ENCODE results near the gene TRMT1.

The TRMT1 gene

GRCh38 chr19:13087795-13088537, 28.6 kb downstream of the TRMT1 start:
- no peak overlapping the region for H3K18ac ChIP-seq (ENCODE audit: low read length)
- no CpG with 5 or more reads among the region's 37 CpGs for WGBS (ENCODE audit: extremely low coverage, insufficient coverage, low lambda C conversion rate)
- no peak overlapping the region for H3K4me2 ChIP-seq (ENCODE audit: low read length)
- H2BK5ac ChIP-seq (ENCODE audit: low read length): no peak overlapping the region
- DNase-seq: no peak
- no peak overlapping the region for H2BK15ac ChIP-seq (replicated peaks; ENCODE audit: low read depth)
- H3K36me3 ChIP-seq (ENCODE audit: control insufficient read depth, insufficient read depth, low read length): no peaks in the 10 kb centered on the region
- H3K56ac ChIP-seq (ENCODE audit: low read length): no peak overlapping the region
- no peaks in the 10 kb centered on the region for H3K79me1 ChIP-seq (ENCODE audit: low read length)
- H3K23ac ChIP-seq (ENCODE audit: low read length): no peak overlapping the region
- no peak overlapping the region for H3K27ac ChIP-seq (ENCODE audit: low read depth, low read length)
- H3K4me3 ChIP-seq (ENCODE audit: low read length): no peak overlapping the region
- no peak overlapping the region for H2AK5ac ChIP-seq (ENCODE audit: low read length)
- H4K5ac ChIP-seq (ENCODE audit: low read length): no peak overlapping the region
- H4K8ac ChIP-seq (ENCODE audit: low read depth, low read length): no peak overlapping the region
- H3K9ac ChIP-seq (ENCODE audit: low read length): no peak overlapping the region
- no peak overlapping the region for H2BK120ac ChIP-seq (ENCODE audit: low read depth, low read length)
- no peaks in the 10 kb centered on the region for H3K27me3 ChIP-seq (ENCODE audit: insufficient read depth, low read length, poor library complexity)
- no peak overlapping the region for H3K4ac ChIP-seq (ENCODE audit: low read depth, low read length)
- no peaks in the 10 kb centered on the region for H3K79me2 ChIP-seq (ENCODE audit: control insufficient read depth, insufficient read depth, low read length)
- H3K4me1 ChIP-seq (ENCODE audit: control insufficient read depth, low read depth, low read length): peaks cover 5% of the 10 kb centered on the region

GRCh38 chr19:13087295-13087694, 29.2 kb downstream of the TRMT1 start:
- Histone ChIP-seq H2BK120ac (ENCODE audit: low read depth, low read length) (no peak overlapping the region), H3K4me3 (ENCODE audit: low read length) (no peak overlapping the region), H3K23ac (ENCODE audit: low read length) (no peak overlapping the region), H3K9ac (ENCODE audit: low read length) (no peak overlapping the region), H2BK5ac (ENCODE audit: low read length) (no peak overlapping the region), H3K27me3 (ENCODE audit: insufficient read depth, low read length, poor library complexity) (no peaks in the 10 kb centered on the region), H3K4me2 (ENCODE audit: low read length) (no peak overlapping the region), H3K4me1 (ENCODE audit: control insufficient read depth, low read depth, low read length) (peaks cover 5% of the 10 kb centered on the region), H4K5ac (ENCODE audit: low read length) (no peak overlapping the region), H3K27ac (ENCODE audit: low read depth, low read length) (no peak overlapping the region), H4K8ac (ENCODE audit: low read depth, low read length) (no peak overlapping the region), H3K79me1 (ENCODE audit: low read length) (no peaks in the 10 kb centered on the region), H2BK15ac (replicated peaks; ENCODE audit: low read depth) (no peak overlapping the region), H3K79me2 (ENCODE audit: control insufficient read depth, insufficient read depth, low read length) (no peaks in the 10 kb centered on the region), H3K36me3 (ENCODE audit: control insufficient read depth, insufficient read depth, low read length) (no peaks in the 10 kb centered on the region), H2AK5ac (ENCODE audit: low read length) (no peak overlapping the region), H3K4ac (ENCODE audit: low read depth, low read length) (no peak overlapping the region), H3K18ac (ENCODE audit: low read length) (no peak overlapping the region), H3K56ac (ENCODE audit: low read length) (no peak overlapping the region)
- no CpG with 5 or more reads among the region's 12 CpGs for WGBS (ENCODE audit: extremely low coverage, insufficient coverage, low lambda C conversion rate)
- no peak for DNase-seq

- no peak overlapping the region for H3K18ac ChIP-seq (ENCODE audit: low read length)
- no peak overlapping the region for H3K4me2 ChIP-seq (ENCODE audit: low read length)
- no peaks in the 10 kb centered on the region for H3K79me1 ChIP-seq (ENCODE audit: low read length)
- H2AK5ac ChIP-seq (ENCODE audit: low read length): no peak overlapping the region
- no CpG with 5 or more reads among the region's 2 CpGs for WGBS (ENCODE audit: extremely low coverage, insufficient coverage, low lambda C conversion rate)
- no peak for DNase-seq
- no peak overlapping the region for H3K56ac ChIP-seq (ENCODE audit: low read length)
- H2BK5ac ChIP-seq (ENCODE audit: low read length): no peak overlapping the region
- H3K4me1 ChIP-seq (ENCODE audit: control insufficient read depth, low read depth, low read length): peaks cover under 1% of the 10 kb centered on the region
- no peak overlapping the region for H2BK120ac ChIP-seq (ENCODE audit: low read depth, low read length)
- no peaks in the 10 kb centered on the region for H3K79me2 ChIP-seq (ENCODE audit: control insufficient read depth, insufficient read depth, low read length)
- no peaks in the 10 kb centered on the region for H3K27me3 ChIP-seq (ENCODE audit: insufficient read depth, low read length, poor library complexity)
- H4K8ac ChIP-seq (ENCODE audit: low read depth, low read length): no peak overlapping the region
- no peak overlapping the region for H3K4me3 ChIP-seq (ENCODE audit: low read length)
- no peak overlapping the region for H4K5ac ChIP-seq (ENCODE audit: low read length)
- H3K36me3 ChIP-seq (ENCODE audit: control insufficient read depth, insufficient read depth, low read length): no peaks in the 10 kb centered on the region
- H2BK15ac ChIP-seq (replicated peaks; ENCODE audit: low read depth): no peak overlapping the region
- no peak overlapping the region for H3K4ac ChIP-seq (ENCODE audit: low read depth, low read length)
- H3K27ac ChIP-seq (ENCODE audit: low read depth, low read length): no peak overlapping the region
- no peak overlapping the region for H3K9ac ChIP-seq (ENCODE audit: low read length)
- H3K23ac ChIP-seq (ENCODE audit: low read length): no peak overlapping the region
Observed at GRCh38 chr19:13086341-13086740, 30.2 kb downstream of the TRMT1 start.

- Histone ChIP-seq H2BK5ac (ENCODE audit: low read length) (no peak overlapping the region), H3K23ac (ENCODE audit: low read length) (no peak overlapping the region), H3K4me2 (ENCODE audit: low read length) (no peak overlapping the region), H4K8ac (ENCODE audit: low read depth, low read length) (no peak overlapping the region), H3K18ac (ENCODE audit: low read length) (no peak overlapping the region), H3K9ac (ENCODE audit: low read length) (no peak overlapping the region), H3K4me1 (ENCODE audit: control insufficient read depth, low read depth, low read length) (no peaks in the 10 kb centered on the region), H3K36me3 (ENCODE audit: control insufficient read depth, insufficient read depth, low read length) (no peaks in the 10 kb centered on the region), H3K27me3 (ENCODE audit: insufficient read depth, low read length, poor library complexity) (no peaks in the 10 kb centered on the region), H3K56ac (ENCODE audit: low read length) (no peak overlapping the region), H3K27ac (ENCODE audit: low read depth, low read length) (no peak overlapping the region), H3K79me1 (ENCODE audit: low read length) (no peaks in the 10 kb centered on the region), H3K79me2 (ENCODE audit: control insufficient read depth, insufficient read depth, low read length) (no peaks in the 10 kb centered on the region), H3K4me3 (ENCODE audit: low read length) (no peak overlapping the region), H2AK5ac (ENCODE audit: low read length) (no peak overlapping the region), H2BK120ac (ENCODE audit: low read depth, low read length) (no peak overlapping the region), H4K5ac (ENCODE audit: low read length) (no peak overlapping the region), H2BK15ac (replicated peaks; ENCODE audit: low read depth) (no peak overlapping the region), H3K4ac (ENCODE audit: low read depth, low read length) (no peak overlapping the region)
- WGBS (ENCODE audit: extremely low coverage, insufficient coverage, low lambda C conversion rate): no CpG with 5 or more reads among the region's 7 CpGs
- DNase-seq: no peak
Observed at GRCh38 chr19:13085666-13086065, 30.9 kb downstream of the TRMT1 start.

GRCh38 chr19:13083627-13084026, 32.9 kb downstream of the TRMT1 start:
- no peaks in the 10 kb centered on the region for H3K36me3 ChIP-seq (ENCODE audit: control insufficient read depth, insufficient read depth, low read length)
- H3K27ac ChIP-seq (ENCODE audit: low read depth, low read length): no peak overlapping the region
- H2BK5ac ChIP-seq (ENCODE audit: low read length): no peak overlapping the region
- no peak overlapping the region for H2BK120ac ChIP-seq (ENCODE audit: low read depth, low read length)
- no peak overlapping the region for H3K23ac ChIP-seq (ENCODE audit: low read length)
- H3K18ac ChIP-seq (ENCODE audit: low read length): no peak overlapping the region
- no peak for DNase-seq
- H3K27me3 ChIP-seq (ENCODE audit: insufficient read depth, low read length, poor library complexity): no peaks in the 10 kb centered on the region
- H3K4ac ChIP-seq (ENCODE audit: low read depth, low read length): no peak overlapping the region
- no peak overlapping the region for H4K5ac ChIP-seq (ENCODE audit: low read length)
- no peak overlapping the region for H3K4me2 ChIP-seq (ENCODE audit: low read length)
- WGBS (ENCODE audit: extremely low coverage, insufficient coverage, low lambda C conversion rate): no CpG with 5 or more reads among the region's 9 CpGs
- no peak overlapping the region for H3K56ac ChIP-seq (ENCODE audit: low read length)
- H2AK5ac ChIP-seq (ENCODE audit: low read length): no peak overlapping the region
- H3K9ac ChIP-seq (ENCODE audit: low read length): no peak overlapping the region
- H2BK15ac ChIP-seq (replicated peaks; ENCODE audit: low read depth): no peak overlapping the region
- H4K8ac ChIP-seq (ENCODE audit: low read depth, low read length): no peak overlapping the region
- H3K79me2 ChIP-seq (ENCODE audit: control insufficient read depth, insufficient read depth, low read length): no peaks in the 10 kb centered on the region
- H3K4me1 ChIP-seq (ENCODE audit: control insufficient read depth, low read depth, low read length): no peaks in the 10 kb centered on the region
- no peak overlapping the region for H3K4me3 ChIP-seq (ENCODE audit: low read length)
- no peaks in the 10 kb centered on the region for H3K79me1 ChIP-seq (ENCODE audit: low read length)

GRCh38 chr19:13083008-13083404, 33.5 kb downstream of the TRMT1 start:
- no peak for DNase-seq

More at GRCh38 chr19:13083008-13083404, 33.5 kb downstream of the TRMT1 start:
- H3K56ac ChIP-seq (ENCODE audit: low read length): no peak overlapping the region
- no peaks in the 10 kb centered on the region for H3K36me3 ChIP-seq (ENCODE audit: control insufficient read depth, insufficient read depth, low read length)
- H4K5ac ChIP-seq (ENCODE audit: low read length): no peak overlapping the region
- H3K18ac ChIP-seq (ENCODE audit: low read length): no peak overlapping the region
- H2BK15ac ChIP-seq (replicated peaks; ENCODE audit: low read depth): no peak overlapping the region
- no peak overlapping the region for H3K23ac ChIP-seq (ENCODE audit: low read length)
- H3K4me1 ChIP-seq (ENCODE audit: control insufficient read depth, low read depth, low read length): no peaks in the 10 kb centered on the region
- no peak overlapping the region for H3K27ac ChIP-seq (ENCODE audit: low read depth, low read length)
- no peak overlapping the region for H3K4me3 ChIP-seq (ENCODE audit: low read length)
- H3K9ac ChIP-seq (ENCODE audit: low read length): no peak overlapping the region
- WGBS (ENCODE audit: extremely low coverage, insufficient coverage, low lambda C conversion rate): no CpG with 5 or more reads among the region's 7 CpGs
- H2BK5ac ChIP-seq (ENCODE audit: low read length): no peak overlapping the region
- H3K79me1 ChIP-seq (ENCODE audit: low read length): no peaks in the 10 kb centered on the region
- no peak overlapping the region for H3K4me2 ChIP-seq (ENCODE audit: low read length)
- H2BK120ac ChIP-seq (ENCODE audit: low read depth, low read length): no peak overlapping the region
- H4K8ac ChIP-seq (ENCODE audit: low read depth, low read length): no peak overlapping the region
- no peak overlapping the region for H2AK5ac ChIP-seq (ENCODE audit: low read length)
- no peaks in the 10 kb centered on the region for H3K27me3 ChIP-seq (ENCODE audit: insufficient read depth, low read length, poor library complexity)
- no peaks in the 10 kb centered on the region for H3K79me2 ChIP-seq (ENCODE audit: control insufficient read depth, insufficient read depth, low read length)
- H3K4ac ChIP-seq (ENCODE audit: low read depth, low read length): no peak overlapping the region

All from mesendoderm (in vitro differentiated cells).